GM18502 (cell line): ENCODE measurements around the gene CRYZL1.

Experiments used
- ATAC-seq: cut with Tn5 transposase; IDR thresholded peaks from one replicate; pipeline ENCODE4 v1.9.1; 2021; ENCODE audit warnings: mild to moderate bottlenecking; ENCODE audit not compliant: unreplicated experiment, poor library complexity

Gene CRYZL1

DNA sequence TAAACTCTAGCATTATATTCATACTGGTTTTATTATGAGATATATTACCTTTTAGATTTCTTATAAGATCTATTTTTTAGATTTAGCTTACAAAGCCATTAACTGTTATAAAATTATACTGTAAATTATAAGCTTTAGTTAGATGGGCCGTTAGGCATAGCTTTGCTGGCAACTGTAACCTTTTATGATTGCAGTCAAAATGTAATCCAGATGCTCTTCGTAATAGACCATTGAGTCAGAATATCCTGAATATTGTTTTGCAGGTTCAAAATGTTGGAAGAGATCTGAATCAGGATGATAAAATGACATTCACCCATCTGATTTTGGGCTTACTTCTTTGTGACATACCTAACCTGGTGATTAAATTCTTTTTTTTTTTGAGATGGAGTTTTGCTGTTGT is 21.7 kb upstream of the CRYZL1 start:
- ATAC-seq: no peak

DNA sequence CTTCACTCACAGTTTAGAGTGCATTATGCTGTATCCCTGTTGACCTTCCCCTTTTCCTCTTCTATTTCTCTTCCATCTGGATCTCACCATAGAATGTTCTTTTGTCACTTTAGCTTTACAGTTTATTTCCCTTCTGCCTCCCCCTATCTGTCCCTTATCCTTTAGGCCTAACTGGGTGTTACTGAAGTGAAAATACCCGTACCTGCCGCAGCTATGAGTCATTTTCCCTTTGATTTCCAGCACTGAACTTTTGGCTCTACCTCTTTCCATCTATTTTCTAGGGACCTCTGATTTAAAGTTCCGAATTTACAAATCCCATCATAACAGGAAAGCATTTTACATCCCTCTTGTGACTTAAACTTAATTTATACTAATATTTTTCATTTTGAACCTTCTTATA is 20.5 kb upstream of the CRYZL1 start:
- no peak for ATAC-seq

DNA sequence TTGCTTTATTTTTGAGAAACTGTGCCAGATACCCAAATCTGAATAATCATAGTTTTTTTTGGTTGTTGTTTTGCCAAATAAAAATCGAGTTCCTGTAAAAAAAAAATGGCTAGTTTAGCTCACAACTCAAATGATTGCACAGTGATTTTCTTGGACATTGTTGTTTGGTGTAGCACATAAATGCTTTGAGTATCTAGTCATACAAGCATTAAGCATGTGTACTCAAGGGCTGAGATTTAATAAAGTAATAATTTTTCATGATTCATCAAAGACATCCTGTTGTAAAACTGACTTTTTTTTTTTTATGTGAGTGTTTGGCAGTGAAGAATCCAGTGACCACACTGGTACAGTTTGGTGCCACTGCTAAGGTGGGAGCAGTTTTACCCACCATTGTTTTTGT is 19.6 kb upstream of the CRYZL1 start:
- ATAC-seq: no peak

DNA sequence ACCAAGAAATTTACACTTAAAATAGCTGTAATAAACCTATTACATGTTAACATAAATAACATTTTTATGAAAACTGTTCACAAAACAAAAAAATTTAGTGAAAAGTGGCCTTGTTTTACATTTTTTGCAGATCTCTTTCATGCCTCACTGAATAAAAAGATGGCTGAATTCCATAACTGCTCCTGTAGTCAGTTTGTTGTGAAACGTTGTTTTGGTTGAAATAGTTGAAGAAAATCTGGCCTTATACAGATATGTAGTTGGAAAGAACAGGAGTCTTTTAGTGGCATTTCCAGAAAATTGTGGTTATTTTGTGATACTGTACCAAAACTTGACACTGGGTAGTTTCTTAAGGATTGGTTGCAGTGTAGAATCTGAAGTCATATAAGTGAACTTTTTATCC is 18.9 kb upstream of the CRYZL1 start:
- ATAC-seq: no peak

DNA sequence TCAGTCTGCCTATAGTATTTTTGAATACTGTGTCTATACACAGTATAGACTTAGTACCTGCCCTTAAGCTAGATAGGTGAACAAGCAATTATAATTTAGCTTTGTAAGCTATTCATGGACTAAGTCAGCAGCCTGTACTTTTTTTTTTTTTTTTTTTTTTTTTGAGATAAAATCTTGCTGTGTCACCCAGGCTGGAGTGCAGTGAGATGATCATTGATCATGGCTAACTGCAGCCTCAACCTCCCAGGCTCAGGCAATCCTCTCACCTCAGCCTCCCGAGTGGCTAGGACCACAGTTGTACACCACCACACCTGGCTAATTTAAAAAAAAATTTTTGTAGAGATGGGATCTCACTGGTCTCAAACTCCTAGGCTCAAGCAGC is 18.0 kb upstream of the CRYZL1 start:
- ATAC-seq: no peak

DNA sequence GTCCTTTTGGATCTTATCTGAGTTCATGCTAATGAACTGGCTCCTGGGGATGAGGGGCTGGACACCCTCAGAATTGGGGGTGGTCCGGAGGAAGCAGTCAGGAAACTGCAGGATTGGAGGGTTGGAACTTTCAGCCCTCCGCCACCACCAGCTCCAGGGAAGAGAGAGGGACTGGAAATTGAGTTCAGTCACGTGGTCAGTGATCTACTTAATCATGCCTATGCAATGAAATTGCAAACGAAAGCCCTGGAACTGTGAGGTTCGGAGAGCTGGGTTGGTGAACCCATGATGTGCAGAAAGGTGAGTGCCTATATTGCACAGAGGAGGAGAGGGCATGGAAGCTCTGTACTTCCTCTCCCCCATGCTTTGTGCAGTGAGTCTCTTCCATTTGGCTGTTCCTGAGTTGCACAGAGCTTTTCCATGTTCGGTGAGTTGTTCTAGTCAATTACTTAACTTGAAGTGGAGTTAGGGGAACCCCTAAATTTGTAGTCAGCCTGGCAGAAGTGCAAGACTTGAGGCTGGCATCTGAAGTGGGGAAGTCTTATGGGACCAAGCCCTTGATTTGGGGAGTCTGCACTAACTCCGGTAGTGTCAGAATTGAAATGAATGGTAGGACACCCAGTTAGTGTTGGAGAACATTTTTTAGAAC is 17.5 kb upstream of the CRYZL1 start:
- ATAC-seq: no peak

DNA sequence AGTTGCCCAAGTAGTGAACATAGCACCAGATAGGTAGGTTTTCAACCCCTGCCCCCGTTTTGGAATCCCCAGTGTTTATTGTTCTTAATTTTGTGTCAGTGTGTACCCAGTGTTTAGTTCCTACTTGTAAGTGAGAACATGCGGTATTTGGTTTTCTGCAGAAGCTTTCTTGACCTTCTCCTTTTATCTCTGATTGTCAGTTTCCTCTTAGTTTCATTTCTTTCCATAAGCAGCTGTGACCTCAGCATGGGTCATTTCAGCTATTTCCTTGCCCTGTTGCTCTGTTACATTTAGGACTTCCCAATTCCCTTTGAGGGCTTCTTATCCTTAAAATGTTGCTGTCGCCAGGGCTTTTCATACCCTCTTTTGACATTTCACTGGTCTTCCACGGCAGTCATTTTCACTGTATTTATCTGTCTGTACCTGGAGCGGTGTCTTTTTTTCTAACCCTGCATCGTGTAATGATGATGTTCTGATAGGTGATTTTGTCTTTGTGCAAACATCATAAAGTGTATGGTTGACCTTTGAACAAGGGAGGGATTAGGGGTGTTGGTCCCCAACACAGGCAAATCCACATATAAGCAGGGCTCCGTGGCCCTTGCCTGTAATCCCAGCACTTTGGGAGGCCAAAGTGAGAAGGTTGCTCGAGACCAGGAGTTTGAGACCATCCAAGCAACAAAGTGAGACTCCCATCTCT is 15.7 kb upstream of the CRYZL1 start:
- no peak for ATAC-seq

DNA sequence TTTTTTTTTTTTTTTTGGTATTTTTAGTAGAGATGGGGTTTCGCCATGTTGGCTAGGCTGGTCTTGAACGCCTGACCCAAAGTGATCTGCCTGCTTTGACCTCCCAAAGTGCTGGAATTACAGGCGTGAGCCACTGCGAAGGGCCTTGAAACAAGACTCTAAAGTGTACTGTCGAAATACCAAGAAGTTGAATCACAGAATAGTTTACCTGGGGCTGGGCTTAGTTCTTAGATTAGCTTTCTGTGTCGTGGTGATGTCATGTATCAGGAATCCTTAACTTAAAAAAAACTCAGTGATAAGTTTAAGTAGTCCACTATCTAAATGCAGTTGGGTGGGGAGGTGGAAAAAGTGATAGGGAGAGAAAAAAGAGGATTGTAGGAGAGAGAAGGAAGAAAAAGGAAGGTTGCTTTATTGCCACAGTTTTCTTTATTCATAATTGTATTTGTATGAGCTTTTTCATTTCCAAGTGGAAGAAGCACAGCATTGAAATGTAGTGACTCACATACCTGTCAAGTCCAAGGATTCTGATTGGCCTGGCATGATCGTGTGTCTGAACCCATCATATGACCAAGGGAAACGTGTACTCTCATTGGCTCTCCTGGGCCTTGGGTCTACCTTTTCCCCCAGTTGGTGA is 14.2 kb upstream of the CRYZL1 start:
- no peak for ATAC-seq

DNA sequence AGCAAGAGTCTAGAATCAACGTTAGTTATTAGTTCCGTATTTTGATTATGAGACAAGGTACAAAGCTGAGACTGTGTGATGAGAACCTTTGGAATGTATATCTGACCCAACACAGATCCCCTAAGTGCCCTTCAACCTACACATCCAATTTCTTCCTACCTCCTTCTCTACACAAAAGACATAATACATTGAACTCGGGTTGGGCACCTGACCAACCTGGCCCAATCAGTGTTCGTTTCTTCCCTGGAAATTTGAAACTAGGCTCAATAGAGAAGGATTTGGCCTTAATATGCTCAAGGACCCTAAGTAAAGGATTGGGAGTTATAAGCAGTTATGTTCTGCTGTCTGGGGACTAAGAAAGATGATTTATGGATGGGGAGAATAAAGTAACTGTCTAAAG is 12.9 kb upstream of the CRYZL1 start:
- no peak for ATAC-seq

DNA sequence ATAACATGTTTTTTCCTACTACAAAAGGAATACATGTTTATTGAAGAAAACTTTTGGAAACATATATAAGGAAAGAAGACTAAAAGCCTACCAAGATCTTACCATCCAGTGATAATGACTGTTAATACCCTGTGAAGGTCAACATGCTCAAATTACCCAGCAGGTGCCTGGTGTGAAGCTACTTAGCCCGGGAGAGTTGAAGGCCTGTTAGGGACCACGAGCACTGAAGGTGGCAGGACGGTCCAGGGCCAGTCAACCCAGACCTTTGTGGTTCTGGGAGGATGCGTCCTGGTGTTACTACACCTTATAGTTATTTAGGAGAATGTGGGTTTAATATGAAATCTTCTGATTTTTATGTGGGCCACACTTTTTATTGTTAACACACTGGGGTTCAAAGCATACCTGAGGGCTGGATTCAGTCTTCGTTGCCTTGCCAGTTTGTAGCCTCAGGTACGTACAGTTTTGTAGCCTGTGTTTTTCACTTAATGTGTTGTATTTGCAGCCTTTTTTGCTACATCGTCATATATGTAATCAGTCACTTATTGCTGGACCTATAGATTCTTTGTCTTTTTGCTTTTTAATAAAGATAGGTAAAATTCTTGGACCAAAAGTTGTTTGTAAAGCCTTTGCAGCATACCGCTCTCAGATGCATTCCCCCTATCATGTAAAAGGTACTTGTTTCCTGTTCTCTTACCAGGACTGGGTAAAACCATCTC is 10.6 kb upstream of the CRYZL1 start:
- ATAC-seq: no peak

DNA sequence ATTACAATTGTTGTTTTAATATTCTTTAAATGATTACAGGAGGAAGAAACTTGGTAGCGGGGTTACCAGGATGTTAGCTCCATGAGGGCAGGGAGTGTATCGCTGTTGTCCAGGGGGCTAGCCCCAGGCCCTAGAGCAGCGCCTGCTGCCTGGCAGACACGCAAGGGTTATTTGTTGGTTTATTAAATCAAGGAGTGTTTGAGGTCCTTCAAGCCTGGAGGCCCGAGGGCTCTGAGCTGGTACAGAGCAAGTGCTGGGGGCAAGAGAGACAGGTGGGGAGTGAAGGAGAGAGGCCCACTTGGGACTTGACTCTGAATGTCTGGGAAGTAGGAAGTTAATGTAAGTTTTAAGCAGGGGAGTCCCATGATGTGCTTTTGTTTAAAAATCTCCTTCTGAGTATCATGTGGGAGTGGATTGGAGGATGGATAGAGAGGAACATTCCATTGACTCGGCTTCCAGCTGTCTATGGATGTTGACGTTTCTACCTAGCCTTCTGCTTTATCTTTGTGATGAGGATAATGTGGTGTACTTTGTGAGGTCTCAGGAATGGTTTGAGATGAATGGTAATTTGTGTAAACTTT is 9.5 kb upstream of the CRYZL1 start:
- ATAC-seq: no peak

DNA sequence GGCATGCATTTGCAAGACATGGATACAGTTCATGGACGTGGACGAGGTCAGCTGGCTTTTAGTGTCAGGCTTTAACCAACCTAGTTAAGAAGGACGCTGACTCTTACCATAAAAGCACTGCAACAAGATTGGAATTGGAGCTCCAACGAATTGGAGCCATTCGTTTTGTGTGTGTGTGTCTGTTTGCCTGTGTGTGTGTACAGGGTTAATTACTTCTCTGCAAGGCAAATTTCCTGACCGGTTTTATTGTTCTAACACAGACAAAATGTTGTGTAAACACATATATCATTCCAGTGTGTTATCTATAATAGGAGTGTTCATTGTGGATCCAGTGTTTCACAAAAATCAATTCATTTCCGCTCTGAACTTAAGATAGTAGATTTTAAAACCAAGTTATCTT is 8.7 kb upstream of the CRYZL1 start:
- no peak for ATAC-seq

DNA sequence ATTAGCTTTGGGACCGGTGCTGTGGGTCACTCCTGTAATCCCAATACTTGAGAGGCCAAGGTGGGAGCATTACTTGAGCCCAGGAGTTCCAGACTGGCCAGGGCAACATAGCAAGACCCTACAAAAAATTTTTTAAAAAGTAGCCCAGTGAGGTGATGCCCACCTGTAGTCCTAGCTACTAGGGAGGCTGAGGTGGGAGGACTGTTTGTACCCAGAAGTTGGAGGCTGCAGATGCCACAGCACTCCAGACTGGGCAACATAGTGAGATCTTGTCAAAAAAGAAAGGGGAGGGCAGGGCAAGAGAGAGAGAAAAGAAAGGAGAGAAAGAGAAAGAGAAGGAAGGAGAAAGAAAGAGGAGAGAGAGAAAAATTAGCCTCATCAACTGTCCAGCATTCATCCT is 7.0 kb upstream of the CRYZL1 start:
- ATAC-seq: no peak

DNA sequence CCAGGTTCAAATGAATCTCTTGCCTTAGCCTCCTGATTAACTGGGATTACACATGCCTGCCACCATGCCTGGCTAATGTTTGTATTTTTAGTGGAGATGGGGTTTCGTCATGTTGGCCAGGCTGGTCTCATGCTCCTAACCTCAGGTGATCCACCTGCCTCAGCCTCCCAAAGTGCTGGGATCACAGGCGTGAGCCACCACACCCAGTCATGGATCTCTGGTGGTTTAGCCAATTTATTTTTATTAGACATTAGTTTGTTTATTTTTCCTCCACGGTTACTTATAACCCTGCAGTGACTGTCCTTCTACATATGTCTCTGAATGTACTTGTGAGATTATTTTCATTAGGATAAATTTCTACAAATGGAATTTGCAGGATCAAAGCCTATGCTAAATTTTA is 6.0 kb upstream of the CRYZL1 start:
- ATAC-seq: no peak

DNA sequence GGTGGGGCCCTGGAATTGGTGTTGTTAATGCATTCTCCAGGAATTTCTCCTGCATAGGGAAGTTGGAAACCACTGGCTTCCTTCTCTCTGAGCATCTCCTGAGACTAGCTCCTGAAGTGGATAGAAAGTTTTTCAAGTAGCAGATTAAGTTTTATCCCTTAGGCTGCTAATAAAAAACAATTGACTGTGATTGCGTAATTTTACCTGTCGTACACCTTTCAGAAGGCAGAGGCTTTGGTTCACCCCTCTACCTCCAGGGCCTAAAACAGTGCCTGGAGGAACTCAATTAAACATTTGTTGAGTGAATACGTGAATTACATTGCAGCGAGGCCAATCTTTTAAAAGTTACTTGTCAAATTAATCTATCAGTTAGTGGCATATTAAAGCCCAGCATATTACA is 4.2 kb upstream of the CRYZL1 start:
- ATAC-seq: no peak

DNA sequence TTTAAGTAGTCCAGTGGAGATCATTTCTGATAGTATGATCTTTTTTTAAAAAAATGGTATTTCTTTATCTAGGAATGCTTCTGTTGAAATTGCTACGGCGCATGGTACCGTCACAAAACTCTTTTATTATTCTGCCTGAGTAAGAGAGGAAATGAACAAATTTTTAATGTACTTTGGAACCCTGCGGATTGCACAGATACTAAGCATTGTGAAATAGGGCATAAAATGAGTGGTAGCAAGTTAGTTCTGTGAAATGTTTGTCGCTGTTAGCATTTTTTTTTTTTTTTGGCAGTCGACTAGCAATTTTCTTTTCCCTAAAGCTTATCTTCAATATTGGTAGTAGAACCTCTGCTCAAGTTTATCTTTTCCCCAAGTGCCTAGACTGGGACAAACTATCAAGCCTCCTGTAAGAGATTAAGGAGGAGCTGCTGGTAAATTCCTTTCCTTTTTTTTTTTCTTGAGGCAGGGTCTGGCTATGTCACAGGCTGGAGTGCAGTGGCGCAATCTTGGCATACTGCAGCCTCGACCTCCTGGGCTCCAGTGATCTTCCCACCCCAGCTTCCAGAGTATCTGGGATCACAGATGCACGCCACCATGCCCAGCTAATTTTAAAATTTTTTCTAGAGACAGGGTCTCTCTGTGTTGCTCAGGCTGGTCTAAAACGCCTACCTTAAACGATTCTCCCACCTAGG is 3.0 kb upstream of the CRYZL1 start:
- no peak for ATAC-seq

DNA sequence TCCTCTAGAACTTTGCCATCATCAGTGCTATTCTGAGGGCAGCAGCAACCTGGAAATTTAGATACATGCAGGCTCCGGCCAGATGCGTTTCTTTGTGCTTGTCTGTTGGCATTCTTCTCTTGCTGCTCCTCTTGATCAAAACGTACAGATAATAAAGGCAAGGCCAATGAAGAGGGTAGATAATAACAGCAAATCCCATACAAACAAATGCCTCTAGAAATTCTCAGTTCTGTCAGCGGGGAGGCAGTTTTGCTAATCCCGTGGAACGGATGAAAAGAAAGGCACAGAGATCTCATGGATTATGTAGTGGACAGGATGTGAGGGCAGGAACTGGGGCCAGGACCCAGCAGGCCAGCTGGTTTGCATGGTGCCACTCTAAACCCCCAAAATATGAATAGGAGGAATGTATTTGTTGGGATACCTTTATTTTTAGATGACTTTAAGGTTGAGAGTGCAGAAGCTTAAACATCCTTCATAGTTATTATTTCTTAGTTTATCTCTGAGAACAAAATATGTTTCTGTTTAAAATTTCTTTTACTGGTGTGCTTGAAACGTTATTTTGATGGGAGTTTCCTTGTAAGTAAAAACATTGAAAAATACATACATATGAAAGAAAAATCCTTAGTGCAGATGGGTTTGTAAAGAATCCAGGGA is 2.2 kb upstream of the CRYZL1 start:
- ATAC-seq: no peak

DNA sequence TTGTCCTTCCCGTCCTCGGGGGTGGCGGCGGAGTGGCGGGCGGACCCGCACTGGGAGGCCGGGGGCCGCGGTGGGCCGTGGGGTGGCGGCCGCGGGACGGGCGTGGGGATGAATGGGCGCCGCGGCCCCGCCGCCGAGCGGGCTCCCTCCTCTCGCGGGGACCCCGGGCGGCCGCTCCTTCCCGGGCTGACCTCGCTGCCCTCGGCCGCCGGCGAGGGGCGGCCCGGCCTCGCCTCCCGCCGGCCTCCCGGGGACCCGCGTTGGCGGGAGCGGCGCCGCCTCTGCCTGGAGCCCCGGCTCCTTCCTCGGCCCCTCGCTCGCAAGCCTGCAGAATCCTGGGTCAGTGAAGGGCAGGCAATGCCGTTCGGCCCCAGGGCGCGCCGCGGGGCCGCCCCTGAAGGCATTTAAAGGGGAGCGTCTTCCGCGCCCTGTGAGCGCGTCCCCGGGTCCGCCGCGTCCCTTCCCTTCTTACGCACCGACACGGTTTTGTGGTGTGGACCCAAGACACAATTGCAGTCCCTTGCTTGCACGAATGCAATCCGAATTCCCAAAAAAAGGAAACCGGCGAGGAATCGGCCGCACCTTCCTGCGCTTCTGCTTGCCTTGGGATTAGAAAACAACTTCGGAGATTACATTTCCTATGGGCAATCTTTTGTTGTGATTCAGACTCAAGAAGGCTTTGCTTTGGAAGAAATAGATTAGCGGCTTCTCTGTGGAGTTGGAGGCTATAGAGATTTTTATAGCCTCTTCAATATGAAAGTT is 1.5 kb upstream of the CRYZL1 start:
- ATAC-seq: no peak
